Heart left ventricle (tissue), 16 donors: ENCODE measurements around the gene SIDT2. TPM values are rescaled to one million over a fixed set of nuclear protein-coding genes. Genes with fewer than 3 reads are reported as not detected.

Source experiments
- ATAC-seq, 4 donors: fragments of 200-7000 bp; cut with Tn5 transposase; one replicate each; pipeline ENCODE4 v1.9.1; 2020 to 2022; ENCODE audit warnings: moderate library complexity in 4 of 4, mild to moderate bottlenecking in 3 of 4, moderate number of reproducible peaks in 1 of 4
- DNase-seq, 5 donors: peaks; one replicate each; pipeline ENCODE4 v3.0.0-alpha.2; 2020
- H3K27ac ChIP-seq, 12 donors: fragments of 200-600 bp; sonication (generic) in 4 of 12; one replicate each; pipeline versions ENCODE4 v1.5.0 to v1.8.0; 2016 to 2022; ENCODE audit warnings: mild to moderate bottlenecking in 2 of 12
- H3K27me3 ChIP-seq, 9 donors: fragments of 200-600 bp; sonication (generic) in 2 of 9; one replicate each; pipeline versions ENCODE4 v1.5.1 to v1.8.0; 2016 to 2022; ENCODE audit warnings: mild to moderate bottlenecking in 3 of 9
- H3K36me3 ChIP-seq, 9 donors: fragments of 200-600 bp; sonication (generic) in 2 of 9; one replicate each; pipeline versions ENCODE4 v1.5.0 to v1.8.0; 2018 to 2022; ENCODE audit warnings: mild to moderate bottlenecking in 2 of 9
- H3K4me1 ChIP-seq, 12 donors: fragments of 200-600 bp; sonication (generic) in 4 of 12; one replicate each; pipeline versions ENCODE4 v1.5.0 to v1.8.0; 2016 to 2022; ENCODE audit warnings: mild to moderate bottlenecking in 3 of 12
- H3K4me3 ChIP-seq, 12 donors: fragments of 200-600 bp; sonication (generic) in 4 of 12; one replicate each; pipeline versions ENCODE4 v1.5.0 to v1.8.0; 2017 to 2022; ENCODE audit warnings: mild to moderate bottlenecking in 9 of 12, moderate library complexity in 4 of 12
- H3K9me3 ChIP-seq, 12 donors: fragments of 200-600 bp; sonication (generic) in 4 of 12; one replicate each; pipeline versions ENCODE4 v1.5.0 to v1.8.0; 2016 to 2022; ENCODE audit warnings: mild to moderate bottlenecking in 1 of 12
- POLR2A ChIP-seq, 2 donors: fragments of 450-650 bp; IDR thresholded peaks; one replicate each; pipeline ENCODE4 v1.6.1; 2017; ENCODE audit warnings: antibody characterized with exemption in 2 of 2, mild to moderate bottlenecking in 2 of 2, moderate library complexity in 2 of 2
- WGBS, 4 donors: extraction: QIAGEN DNeasy Blood & Tissue Kit in 2 of 4; methylation state at CpG; one replicate each; pipeline versions ENCODE4 v1.1.5 to v1.1.7; 2013 to 2018; 5-methylcytosine and 5-hydroxymethylcytosine counted together
- intact Hi-C, 10 donors: fragments of 100-400 bp; cut with DNase I; formaldehyde crosslinking; loops; one replicate each; pipeline versions ENCODE4 v1.11.1 to v1.14.2; 2022
- polyA plus RNA-seq, 2 donors: library from polyadenylated mRNA; stranded (reverse); fragments of 200-250 nt; gene quantifications; one replicate each; pipeline ENCODE4 v1.2.3, GENCODE V29; 2013
- total RNA-seq, 9 donors: library from RNA; depleted of rRNA in 2 of 9; stranded (reverse); fragments of >200 nt in 2 of 9; fragmentation: NEBNext Ultra II Directional in 3 of 9; extraction: Animal tissue kit (Norgen Biotek cat#: 25700) in 3 of 9; gene quantifications; one replicate each; pipeline versions ENCODE4 v1.1.0 to v1.2.4, GENCODE V29; 2016 to 2023
- TF ChIP-seq, protein P1 (sequence below), 12 donors: fragments of 200-600 bp; sonication (generic) in 4 of 12; IDR thresholded peaks; one replicate each; pipeline versions ENCODE4 v1.5.0 to v1.8.0; 2018 to 2022; ENCODE audit warnings: antibody characterized with exemption in 12 of 12, mild to moderate bottlenecking in 5 of 12
- donor health status: ischemic (EF 13 %, LVEDD 7.1; RV severe dilation, severe dysfunction).
- donor health status: healthy with polysubstance abuse.
- donor health status: DM: no; HTN: yes; CAD: no.
- donor health status: DM: no; HTN: no; CAD: no.
- donor health status: ischemic (EF 25% LVEDD 6.9; RV normal size, moderate dysfunction).
- donor health status: ischemic (EF 25% LVEDD 5.7; RV mildly dilated, moderate dysfunction).
- donor health status: healthy.
- donor health status: DM: yes; HTN: yes; CAD: no.
- donor health status: ischemic (EF 35%, LVEDD 5.7; RV mildly dilated, moderate dysfunction).
- donor health status: nonischemic (EF 11% LVEDD 7.7; RV severe dilation, severe dysfunction).
- donor health status: DM: yes; HTN: yes; CAD: no.
- donor health status: PGD.
- donor health status: ischemic (EF 29% LVEDD 5.4; RV normal size, mild dysfunction).
- donor health status: nonischemic (EF 23%, LVEDD 6.1; RV moderate dilation, normal function).

Gene SIDT2
- total and polyA plus RNA-seq, 11 donors = 13.9 to 45.5 (median 19.3) TPM

DNA sequence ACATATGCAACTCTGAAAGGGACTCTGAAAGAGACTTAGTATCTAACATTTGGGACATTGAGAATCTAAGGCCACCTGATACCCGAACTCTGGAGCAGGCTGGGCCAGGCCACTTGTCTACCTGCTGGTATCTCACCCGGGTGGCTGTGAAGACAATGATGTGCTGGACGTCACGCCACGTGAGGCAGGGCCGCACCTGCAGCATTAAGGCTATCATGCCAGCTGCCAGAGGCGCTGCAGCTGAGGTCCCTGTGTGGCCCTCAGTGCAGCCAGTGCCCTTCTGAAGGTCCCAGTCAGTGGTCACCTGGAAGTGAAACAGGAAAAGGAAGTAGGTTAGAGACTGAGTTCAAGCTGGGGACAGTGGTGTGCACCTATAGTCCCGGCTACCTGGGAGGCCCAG lies 40.9 kb downstream of the SIDT2 start:
- WGBS, 4 donors = 88 to 91% (median 90%) methylated on average over 1 to 8 of the region's 8 CpGs
- no peak for DNase-seq
- Histone ChIP-seq H3K27me3 (no peaks in the 10 kb centered on the region), H3K4me1 (peaks cover 12 to 69% (median 49%) of the 10 kb centered on the region in 12 donors), H3K36me3 (peaks cover 0 to 97% (median 71%) of the 10 kb centered on the region in 9 donors), H3K9me3 (no peaks in the 10 kb centered on the region), H3K4me3 (no peak overlapping the region), H3K27ac (peak overlapping the region in 11 of 12 donors; percentile 59 to 98 (median 88))
- no peak for ATAC-seq
- TF ChIP-seq POLR2A (IDR thresholded peaks at IDR 0.05) = no peak
- TF ChIP-seq, protein P1, sequence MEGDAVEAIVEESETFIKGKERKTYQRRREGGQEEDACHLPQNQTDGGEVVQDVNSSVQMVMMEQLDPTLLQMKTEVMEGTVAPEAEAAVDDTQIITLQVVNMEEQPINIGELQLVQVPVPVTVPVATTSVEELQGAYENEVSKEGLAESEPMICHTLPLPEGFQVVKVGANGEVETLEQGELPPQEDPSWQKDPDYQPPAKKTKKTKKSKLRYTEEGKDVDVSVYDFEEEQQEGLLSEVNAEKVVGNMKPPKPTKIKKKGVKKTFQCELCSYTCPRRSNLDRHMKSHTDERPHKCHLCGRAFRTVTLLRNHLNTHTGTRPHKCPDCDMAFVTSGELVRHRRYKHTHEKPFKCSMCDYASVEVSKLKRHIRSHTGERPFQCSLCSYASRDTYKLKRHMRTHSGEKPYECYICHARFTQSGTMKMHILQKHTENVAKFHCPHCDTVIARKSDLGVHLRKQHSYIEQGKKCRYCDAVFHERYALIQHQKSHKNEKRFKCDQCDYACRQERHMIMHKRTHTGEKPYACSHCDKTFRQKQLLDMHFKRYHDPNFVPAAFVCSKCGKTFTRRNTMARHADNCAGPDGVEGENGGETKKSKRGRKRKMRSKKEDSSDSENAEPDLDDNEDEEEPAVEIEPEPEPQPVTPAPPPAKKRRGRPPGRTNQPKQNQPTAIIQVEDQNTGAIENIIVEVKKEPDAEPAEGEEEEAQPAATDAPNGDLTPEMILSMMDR (IDR thresholded peaks at IDR 0.05) = no peak
- intact Hi-C loops = loop anchor here in 1 of 10 donors (2.0 kb wide), 1 partner anchor 39 kb away; no protein-coding TSS in a partner anchor

GRCh38 chr11:117219995-117220394 lies 41.5 kb downstream of the SIDT2 start:
- Histone ChIP-seq H3K4me3 (no peak overlapping the region), H3K36me3 (peaks cover 0 to 95% (median 71%) of the 10 kb centered on the region in 9 donors), H3K9me3 (no peaks in the 10 kb centered on the region), H3K27me3 (no peaks in the 10 kb centered on the region), H3K4me1 (peaks cover 12 to 69% (median 49%) of the 10 kb centered on the region in 12 donors), H3K27ac (peak overlapping the region; percentile 59 to 98 (median 88))
- no peak for TF ChIP-seq POLR2A (IDR thresholded peaks at IDR 0.05)
- TF ChIP-seq, protein P1 (IDR thresholded peaks at IDR 0.05) = no peak
- intact Hi-C loops = loop anchor here in 9 of 10 donors (2.0 to 10.0 kb wide), 14 partner anchors 21 to 433 kb away; partner anchors contain the start of genes APOA5 (in 3 of the 9), SIDT2 (in 2 of the 9), ZPR1 (in 2 of the 9) and PAFAH1B2 (in 1 of the 9)
- ATAC-seq (no peak), DNase-seq (no peak)
- 87 to 92% (median 88%) methylated on average over 4 of the region's 4 CpGs for WGBS, 4 donors

DNA sequence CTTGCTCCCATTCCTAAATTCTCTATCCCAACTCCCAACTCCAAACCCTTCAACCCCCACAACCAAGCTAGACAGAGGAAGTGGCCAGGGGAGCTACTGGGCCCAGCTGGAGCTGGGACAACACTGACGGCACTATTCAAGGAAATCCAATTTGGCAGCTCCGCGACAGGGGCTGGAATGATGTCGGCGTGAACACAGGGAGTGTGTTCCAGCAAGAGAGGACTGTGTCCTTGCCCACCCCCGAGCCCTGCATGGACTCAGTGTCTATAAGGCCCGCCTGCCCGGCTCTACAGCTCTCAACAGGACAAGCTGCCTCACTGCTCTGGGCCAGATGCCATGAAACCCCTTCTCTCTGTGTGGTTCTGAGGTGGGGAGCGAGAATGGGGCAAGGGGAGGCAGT lies 42.0 kb downstream of the SIDT2 start:
- peak; percentile 77 to 83 (median 82) for ATAC-seq
- Histone ChIP-seq H3K4me1 (peaks cover 12 to 69% (median 49%) of the 10 kb centered on the region in 12 donors), H3K27me3 (no peaks in the 10 kb centered on the region), H3K36me3 (peaks cover 0 to 96% (median 71%) of the 10 kb centered on the region in 9 donors), H3K4me3 (no peak overlapping the region), H3K9me3 (no peaks in the 10 kb centered on the region), H3K27ac (peak overlapping the region; percentile 59 to 98 (median 88))
- intact Hi-C loops = loop anchor here in 8 of 10 donors (2.0 to 10.0 kb wide), 13 partner anchors 22 to 433 kb away; partner anchors contain the start of genes APOA5 (in 3 of the 8), SIDT2 (in 2 of the 8), ZPR1 (in 2 of the 8) and PAFAH1B2 (in 1 of the 8)
- whole genome bisulfite sequencing, 4 donors = 20 to 38% (median 28%) methylated on average over 8 to 9 of the region's 9 CpGs
- peak; percentile 77 to 87 (median 83) for DNase-seq
- no peak for TF ChIP-seq POLR2A (IDR thresholded peaks at IDR 0.05)
- TF ChIP-seq, protein P1 (IDR thresholded peaks at IDR 0.05) = no peak

- ATAC-seq (peak; percentile 54 to 75 (median 63)), DNase-seq (peak in 4 of 5 donors; percentile 57 to 78 (median 60))
- WGBS, 4 donors = 36 to 43% (median 37%) methylated on average over 7 of the region's 7 CpGs
- intact Hi-C loops = loop anchor here in 8 of 10 donors (2.0 to 10.0 kb wide), 13 partner anchors 22 to 434 kb away; partner anchors contain the start of genes APOA5 (in 3 of the 8), SIDT2 (in 2 of the 8), ZPR1 (in 2 of the 8) and PAFAH1B2 (in 1 of the 8)
- Histone ChIP-seq H3K4me1 (peaks cover 12 to 71% (median 50%) of the 10 kb centered on the region in 12 donors), H3K27ac (peak overlapping the region; percentile 59 to 98 (median 88)), H3K4me3 (peak overlapping the region in 1 of 12 donors; percentile 11), H3K27me3 (no peaks in the 10 kb centered on the region), H3K36me3 (peaks cover 0 to 94% (median 70%) of the 10 kb centered on the region in 9 donors), H3K9me3 (no peaks in the 10 kb centered on the region)
- TF ChIP-seq, protein P1 (IDR thresholded peaks at IDR 0.05) = no peak
- no peak for TF ChIP-seq POLR2A (IDR thresholded peaks at IDR 0.05)
These were observed 42.6 kb downstream of the SIDT2 start for GRCh38 chr11:117220999-117221774.
